HG03565 (cell line): ENCODE data around the gene VN1R5.
"Not testable (repeated sequence)": the region's sequence is repeated elsewhere in the genome, so short reads cannot be mapped to it uniquely, and the experiment has no call there.

ENCODE experiments used
- ATAC-seq: cut with Tn5 transposase; IDR thresholded peaks from one replicate; pipeline ENCODE4 v1.9.1; 2021; ENCODE audit warnings: mild to moderate bottlenecking, moderate library complexity; ENCODE audit not compliant: unreplicated experiment

The VN1R5 gene

DNA sequence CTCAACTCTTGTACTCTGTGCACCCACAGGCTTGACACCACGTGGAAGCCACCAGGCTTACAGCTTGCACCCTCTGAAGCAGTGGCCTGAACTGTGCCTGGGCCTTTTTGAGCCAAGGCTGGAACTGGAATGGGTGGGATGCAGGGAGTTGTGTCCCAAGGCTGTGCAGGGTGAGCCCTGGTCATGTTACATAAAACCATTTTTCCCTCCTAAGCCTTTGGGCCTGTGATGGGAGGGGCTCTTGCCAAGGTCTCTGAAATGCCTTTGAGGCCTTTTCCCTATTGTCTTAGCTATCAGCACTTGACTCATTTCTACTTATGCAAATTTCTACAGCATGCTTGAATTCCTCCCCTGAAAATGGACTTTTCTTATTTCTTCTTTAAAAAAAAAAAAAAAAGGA lies 14.1 kb downstream of the VN1R5 start:
- ATAC-seq = no peak

DNA sequence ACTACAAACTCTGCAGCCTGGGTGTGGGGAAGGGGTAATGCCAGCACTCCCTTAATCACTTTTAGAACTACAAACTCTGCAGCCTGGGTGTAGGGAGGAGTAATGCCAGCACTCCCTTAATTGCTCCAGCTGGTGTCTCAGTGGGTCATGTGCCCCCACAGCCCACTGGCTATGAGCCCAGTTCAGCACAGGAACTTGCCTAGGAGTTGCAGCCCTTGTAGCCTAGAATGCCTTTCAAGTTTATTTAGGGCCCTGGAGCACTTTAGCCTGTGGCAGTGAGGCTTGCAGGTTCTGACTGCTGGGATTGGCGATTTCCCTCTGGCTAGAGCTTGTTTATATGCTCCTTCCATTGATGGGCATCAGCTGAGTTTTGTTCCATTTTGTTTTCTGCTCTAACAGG lies 17.1 kb downstream of the VN1R5 start:
- ATAC-seq = no peak

- ATAC-seq = no peak
Measured at GRCh38 chr1:247274605-247275256, 18.9 kb downstream of the VN1R5 start.

DNA sequence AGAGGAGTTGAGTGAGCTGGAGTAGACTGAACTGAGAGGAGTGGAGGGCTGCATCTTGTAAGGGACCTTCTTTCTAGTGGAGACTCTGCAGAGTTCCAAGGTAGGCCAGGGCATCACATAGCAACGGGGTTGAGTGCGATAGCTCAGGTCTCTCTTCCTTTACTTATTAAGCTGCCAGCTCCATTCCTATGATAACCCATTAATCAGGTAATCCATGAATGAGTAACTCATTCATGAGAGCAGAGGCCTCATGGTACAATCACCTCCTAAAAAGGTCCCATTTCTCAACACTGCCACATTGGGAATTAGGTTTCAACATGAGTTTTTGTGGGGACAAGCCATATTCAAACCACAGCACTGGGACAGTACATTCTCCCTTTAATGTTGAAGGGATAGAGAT lies 21.3 kb downstream of the VN1R5 start:
- no peak for ATAC-seq

DNA sequence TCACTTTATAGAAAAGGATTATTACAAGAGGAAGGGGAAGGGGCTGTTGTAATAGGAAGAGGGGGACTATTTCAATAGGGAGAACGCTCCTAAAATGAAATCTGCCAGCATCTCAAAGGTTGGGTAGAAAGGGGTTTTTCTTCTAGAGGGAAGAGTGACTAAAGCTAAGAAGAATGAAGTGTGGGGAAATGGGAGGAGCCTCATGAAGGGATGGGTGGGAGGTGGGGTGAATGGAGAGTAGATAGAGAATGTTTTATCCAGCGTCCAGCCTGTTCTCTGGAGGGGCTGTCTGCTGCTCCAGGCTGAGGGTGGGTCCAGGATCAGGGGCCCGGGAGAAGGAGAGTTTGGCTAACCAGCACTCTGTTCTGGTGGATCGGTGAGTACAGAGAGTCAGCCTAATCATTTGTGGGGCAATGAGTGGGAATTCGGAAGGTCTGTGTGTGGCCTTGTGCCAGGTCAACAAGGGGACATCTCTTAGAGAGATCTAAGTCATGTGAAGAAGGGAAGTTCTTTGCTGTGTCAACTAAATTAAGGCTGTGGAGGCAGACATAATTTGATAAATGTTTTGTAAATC lies 25.2 kb downstream of the VN1R5 start:
- no peak for ATAC-seq

GRCh38 chr1:247286134-247286670 lies 30.3 kb downstream of the VN1R5 start:
- no peak for ATAC-seq

DNA sequence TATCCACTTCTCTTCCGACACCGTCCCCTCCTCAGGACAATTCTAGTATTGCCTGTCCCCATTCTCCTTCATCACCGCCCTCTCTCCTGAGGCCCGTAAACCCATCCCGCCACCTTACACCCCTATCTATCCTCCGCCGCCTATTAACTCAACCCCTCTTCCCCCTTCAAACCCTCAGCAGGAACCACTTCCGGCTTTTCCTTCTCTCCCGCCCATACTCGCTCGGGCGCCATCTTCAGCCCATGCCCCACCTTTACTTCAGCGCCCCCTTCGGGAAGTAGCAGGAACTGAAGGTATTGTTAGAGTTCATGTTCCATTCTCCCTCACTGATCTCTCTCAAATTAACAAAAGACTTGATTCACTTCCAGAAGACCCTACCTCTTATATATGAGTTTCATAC lies 31.6 kb downstream of the VN1R5 start:
- ATAC-seq = no peak

DNA sequence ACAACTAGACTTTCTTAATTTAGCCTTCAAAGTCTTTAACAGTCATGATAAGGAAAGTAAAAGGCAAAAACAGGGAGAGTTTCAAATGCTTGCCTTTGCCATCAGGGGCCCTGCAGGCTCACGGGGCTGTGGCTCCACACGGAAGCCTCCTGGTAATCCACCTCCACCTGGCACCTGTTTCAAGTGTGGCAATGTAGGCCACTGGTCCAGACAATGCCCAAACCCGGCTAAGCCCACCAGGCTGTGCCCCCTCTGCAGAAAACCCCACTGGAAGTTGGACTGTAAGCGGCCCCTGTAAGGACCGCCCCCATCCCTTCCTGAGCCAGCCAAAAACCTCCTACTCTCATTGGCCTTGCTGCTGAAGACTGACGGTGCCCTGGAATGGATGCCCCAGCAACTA lies 32.5 kb downstream of the VN1R5 start:
- no peak for ATAC-seq

- ATAC-seq = not testable (repeated sequence)
Measured at GRCh38 chr1:247289274-247289892, 33.5 kb downstream of the VN1R5 start.

- ATAC-seq = no peak
Measured at GRCh38 chr1:247290576-247290975, 34.7 kb downstream of the VN1R5 start.

GRCh38 chr1:247291161-247291560 lies 35.3 kb downstream of the VN1R5 start:
- no peak for ATAC-seq

DNA sequence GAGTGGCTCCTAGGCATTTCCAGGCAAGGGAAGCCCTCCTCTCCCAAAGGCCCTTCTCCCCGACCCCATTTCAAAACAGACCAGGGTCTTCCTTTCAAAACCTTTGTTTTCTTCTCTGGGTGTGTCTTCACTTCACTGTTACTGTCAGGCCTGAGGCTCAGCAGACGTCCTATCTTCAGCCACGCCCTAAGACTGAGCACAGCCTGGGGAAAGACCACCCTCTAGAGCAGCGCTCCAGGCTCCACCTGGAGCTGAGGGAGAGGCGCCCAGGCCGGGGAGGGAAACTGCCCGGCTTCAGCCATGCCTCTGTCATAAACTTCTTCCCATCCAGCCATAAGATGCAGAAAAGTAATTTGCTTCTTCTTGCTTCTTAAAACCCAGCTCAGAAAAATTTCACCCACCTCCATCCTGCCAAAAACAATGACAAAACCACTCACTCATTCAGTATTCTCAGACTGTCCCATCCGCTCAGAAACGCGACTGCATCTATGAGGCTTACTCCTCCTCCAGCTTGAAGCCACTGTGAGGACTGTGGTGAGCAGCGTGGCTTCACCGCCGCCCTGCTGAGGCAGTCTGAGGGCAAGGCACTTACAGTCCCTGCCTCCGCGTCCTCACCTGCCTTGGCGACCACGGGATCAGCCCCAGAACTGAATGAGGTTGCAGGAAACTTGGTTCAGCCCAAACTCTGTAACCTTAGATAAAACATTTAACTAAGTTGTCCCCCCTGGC lies 36.1 kb downstream of the VN1R5 start:
- ATAC-seq = no peak

DNA sequence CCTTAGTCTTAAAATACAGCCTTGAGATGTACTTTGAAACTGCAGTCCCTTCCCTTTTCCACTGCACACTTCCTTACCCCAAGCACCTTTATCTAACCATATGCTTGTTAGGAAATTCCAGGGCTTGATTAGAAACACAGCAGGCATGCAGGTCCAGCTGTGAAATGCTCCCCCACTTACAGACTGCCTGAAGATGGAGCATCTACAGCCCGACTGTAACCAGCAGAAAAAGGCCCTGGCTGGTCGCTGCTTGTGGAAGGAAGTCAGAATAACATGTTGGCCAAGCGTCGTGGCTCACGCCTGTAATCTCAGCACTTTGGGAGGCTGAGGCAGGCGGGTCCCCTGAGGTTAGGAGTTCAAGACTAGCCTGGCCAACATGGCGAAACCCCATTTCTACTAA lies 37.2 kb downstream of the VN1R5 start:
- no peak for ATAC-seq

DNA sequence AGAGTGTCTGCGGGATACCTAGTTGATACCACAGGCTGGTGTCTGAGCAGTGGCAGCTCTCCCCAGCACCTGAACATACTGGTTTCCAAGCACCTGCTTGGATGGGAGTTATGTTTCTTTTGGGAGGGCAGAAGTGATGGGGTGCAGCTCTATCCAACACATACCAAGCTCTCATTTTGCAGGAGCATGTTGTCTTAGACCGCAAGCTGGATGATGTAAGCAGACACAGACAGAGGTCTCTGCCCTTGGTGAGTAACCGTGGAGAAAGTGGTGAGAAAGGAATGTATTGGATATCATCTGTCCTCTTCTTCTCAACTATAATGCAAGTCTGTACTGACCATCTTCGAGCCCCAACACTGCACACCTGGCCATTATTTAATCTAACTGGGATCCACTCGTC lies 38.4 kb downstream of the VN1R5 start:
- ATAC-seq = no peak

- no peak for ATAC-seq
Measured at GRCh38 chr1:247295274-247295684, 39.4 kb downstream of the VN1R5 start.

DNA sequence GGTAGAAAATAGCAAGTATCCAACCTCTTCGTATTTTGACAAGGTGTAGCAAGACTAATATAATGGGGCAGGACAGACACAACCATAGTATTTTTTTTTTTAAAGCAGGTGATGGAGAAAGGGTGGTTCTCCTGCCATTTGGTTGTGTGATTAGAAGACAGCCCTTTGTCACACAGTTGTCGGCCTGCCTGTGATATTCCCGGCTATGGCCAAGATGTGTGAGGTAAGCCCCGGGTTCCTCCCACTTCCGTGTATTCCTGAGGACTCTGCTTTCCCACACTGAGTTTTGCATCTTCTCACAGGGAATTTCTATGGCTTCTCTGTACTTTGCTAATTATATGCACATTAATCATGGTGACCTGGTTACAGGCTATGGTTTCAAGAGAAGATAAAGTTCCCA lies 39.9 kb downstream of the VN1R5 start:
- ATAC-seq = no peak

- ATAC-seq = no peak
Measured at GRCh38 chr1:247296599-247297180, 40.8 kb downstream of the VN1R5 start.

- ATAC-seq = no peak
Measured at GRCh38 chr1:247297263-247298123, 41.6 kb downstream of the VN1R5 start.

DNA sequence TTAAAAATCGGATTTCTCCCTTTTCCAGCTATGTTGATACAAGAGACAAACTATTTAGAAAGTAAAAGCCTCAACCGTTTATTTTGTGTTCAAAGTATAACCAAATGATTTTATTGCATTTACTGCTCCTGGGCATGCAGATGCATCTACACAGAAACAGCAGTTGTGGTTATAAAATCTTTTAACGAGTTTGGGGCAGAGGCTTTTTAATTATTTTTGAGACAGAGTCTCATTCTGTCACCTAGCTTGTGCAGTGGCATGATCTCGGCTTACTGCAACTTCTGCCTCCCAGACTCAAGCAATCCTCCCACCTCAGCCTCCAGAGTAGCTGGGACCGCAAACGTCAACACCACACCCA lies 42.2 kb downstream of the VN1R5 start:
- no peak for ATAC-seq

- ATAC-seq = no peak
Measured at GRCh38 chr1:247298701-247299100, 42.8 kb downstream of the VN1R5 start.
